Esophagus muscularis mucosa (tissue), 4 donors: ENCODE data around the gene TANGO6.

ENCODE experiments used
- EP300 ChIP-seq: sonication (generic); formaldehyde crosslinking; IDR thresholded peaks from one replicate; pipeline ENCODE4 v1.6.1; 2017; ENCODE audit warnings: antibody characterized with exemption
- POLR2A ChIP-seq: fragments of 450-650 bp; IDR thresholded peaks from one replicate; pipeline ENCODE4 v1.6.1; 2017; ENCODE audit warnings: antibody characterized with exemption, moderate library complexity, mild to moderate bottlenecking, low read depth
- TF ChIP-seq, protein P1 (sequence below), 3 experiments: fragments of 200-600 bp in 2 of 3; fragments of 450-650 bp in 1 of 3; sonication (generic) in 2 of 3; IDR thresholded peaks; one replicate each; pipeline ENCODE4 v1.5.1; 2017 to 2019; ENCODE audit warnings: antibody characterized with exemption in 3 of 3, mild to moderate bottlenecking in 2 of 3, moderate library complexity in 1 of 3

- no peak for TF ChIP-seq EP300
- TF ChIP-seq, protein P1, sequence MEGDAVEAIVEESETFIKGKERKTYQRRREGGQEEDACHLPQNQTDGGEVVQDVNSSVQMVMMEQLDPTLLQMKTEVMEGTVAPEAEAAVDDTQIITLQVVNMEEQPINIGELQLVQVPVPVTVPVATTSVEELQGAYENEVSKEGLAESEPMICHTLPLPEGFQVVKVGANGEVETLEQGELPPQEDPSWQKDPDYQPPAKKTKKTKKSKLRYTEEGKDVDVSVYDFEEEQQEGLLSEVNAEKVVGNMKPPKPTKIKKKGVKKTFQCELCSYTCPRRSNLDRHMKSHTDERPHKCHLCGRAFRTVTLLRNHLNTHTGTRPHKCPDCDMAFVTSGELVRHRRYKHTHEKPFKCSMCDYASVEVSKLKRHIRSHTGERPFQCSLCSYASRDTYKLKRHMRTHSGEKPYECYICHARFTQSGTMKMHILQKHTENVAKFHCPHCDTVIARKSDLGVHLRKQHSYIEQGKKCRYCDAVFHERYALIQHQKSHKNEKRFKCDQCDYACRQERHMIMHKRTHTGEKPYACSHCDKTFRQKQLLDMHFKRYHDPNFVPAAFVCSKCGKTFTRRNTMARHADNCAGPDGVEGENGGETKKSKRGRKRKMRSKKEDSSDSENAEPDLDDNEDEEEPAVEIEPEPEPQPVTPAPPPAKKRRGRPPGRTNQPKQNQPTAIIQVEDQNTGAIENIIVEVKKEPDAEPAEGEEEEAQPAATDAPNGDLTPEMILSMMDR (IDR thresholded peaks at IDR 0.05): no peak
- TF ChIP-seq POLR2A: no peak
Measured at GRCh38 chr16:68943961-68944360, 100.6 kb downstream of the TANGO6 start.
